Smooth muscle cell of trachea (primary cell): ENCODE results near the gene FRK. TPM values are rescaled to one million over a fixed set of nuclear protein-coding genes. Genes with fewer than 3 reads are reported as not detected.

Experiments used
- total RNA-seq: library from RNA; depleted of rRNA; stranded (reverse); fragments of >200 nt; gene quantifications from 2 replicates; pipeline ENCODE4 v1.2.1, GENCODE V29; 2014

FRK gene, protein sequence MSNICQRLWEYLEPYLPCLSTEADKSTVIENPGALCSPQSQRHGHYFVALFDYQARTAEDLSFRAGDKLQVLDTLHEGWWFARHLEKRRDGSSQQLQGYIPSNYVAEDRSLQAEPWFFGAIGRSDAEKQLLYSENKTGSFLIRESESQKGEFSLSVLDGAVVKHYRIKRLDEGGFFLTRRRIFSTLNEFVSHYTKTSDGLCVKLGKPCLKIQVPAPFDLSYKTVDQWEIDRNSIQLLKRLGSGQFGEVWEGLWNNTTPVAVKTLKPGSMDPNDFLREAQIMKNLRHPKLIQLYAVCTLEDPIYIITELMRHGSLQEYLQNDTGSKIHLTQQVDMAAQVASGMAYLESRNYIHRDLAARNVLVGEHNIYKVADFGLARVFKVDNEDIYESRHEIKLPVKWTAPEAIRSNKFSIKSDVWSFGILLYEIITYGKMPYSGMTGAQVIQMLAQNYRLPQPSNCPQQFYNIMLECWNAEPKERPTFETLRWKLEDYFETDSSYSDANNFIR
- total RNA-seq = 1.5 and 1.7 TPM in 2 replicates

DNA sequence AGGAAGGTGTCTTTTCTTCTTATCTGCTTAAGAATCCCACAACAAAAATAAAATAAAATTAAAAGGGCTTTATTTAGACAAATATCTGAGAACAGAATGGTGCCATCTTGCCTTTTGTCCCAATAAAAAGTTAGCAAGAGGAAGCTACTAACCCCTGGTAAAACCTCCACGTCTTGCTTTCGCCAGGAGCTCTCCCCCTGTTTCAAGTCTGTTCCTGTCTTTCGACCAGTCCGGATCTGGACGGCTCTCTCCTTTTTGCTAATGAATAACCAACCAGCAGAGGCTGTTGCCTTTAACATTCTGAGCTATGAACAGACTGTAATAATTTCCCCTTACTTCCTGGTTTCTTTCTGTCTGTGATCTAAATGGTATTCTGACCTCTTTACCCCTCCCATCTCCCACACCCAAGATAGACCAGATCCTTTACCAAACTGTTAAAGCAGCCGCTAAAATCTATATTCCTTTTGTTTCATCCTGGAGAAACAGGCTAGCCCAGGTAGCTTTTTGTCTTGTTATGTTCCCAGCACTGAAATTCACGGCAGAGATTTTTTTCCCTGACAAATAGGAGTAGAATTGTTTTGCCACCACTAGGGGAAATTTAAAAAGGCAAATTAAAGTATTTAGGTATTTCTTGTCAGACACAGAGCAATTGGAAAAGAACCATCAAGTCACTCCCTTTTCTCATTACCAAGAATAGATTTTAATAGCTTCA is at the start of gene FRK:
TSS of gene FRK (minus strand) at position 320 of the 712 bp plus-strand sequence. CDS start 580 bp downstream, outside the sequence.

DNA sequence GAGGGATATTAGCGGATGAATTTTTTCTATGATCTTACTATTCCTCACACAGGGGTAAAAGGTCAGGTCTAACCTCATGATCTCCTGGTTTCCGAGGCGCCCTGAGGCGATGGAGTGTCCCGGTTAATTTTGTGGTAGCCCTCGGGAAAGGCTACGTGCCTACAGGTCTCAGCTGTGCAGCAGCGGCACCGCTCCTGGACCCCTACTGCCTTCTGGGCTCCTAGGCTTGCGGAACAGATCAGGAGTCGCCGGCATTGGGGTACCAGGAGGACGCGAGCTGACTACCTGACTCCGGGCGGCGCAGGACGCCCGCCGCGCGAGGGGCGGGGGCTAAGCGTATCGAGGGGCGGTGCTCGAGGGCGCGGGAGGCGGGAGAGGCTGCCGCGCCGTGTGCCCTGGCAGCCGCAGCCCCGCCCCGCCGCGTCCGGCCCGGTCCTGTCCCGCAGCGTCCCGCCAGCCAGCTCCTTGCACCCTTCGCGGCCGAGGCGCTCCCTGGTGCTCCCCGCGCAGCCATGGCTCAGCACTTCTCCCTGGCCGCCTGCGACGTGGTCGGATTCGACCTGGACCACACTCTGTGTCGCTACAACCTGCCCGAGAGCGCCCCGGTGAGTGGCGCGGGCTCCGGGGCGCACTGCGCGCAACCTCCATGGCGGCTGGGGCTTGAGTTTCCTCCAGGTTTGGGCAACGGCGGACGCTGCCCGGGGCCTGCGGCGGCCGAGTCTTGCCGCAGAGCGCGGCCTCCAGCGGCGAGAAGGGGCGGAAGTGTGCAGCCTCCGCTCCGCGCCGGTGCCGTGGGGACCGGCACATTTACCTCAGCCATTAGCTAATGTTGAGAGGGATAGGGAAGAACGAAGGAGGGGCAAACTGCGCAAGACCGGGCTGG is 40.0 kb upstream of the FRK start, which contains the start of gene NT5DC1:
TSS of gene NT5DC1 (plus strand) at position 435 of the 883 bp plus-strand sequence. CDS start at position 513, 78 bp downstream.

Other genes with a start within 250 kb of the FRK start
- gene NT5DC1, start 40.0 kb upstream of the FRK start, total RNA-seq = 7.6 and 8.1 TPM in 2 replicates
- 5.2 and 9.9 TPM in 2 replicates for gene COL10A1, start 65.2 kb upstream of the FRK start, total RNA-seq
- 6.3 and 10.5 TPM in 2 replicates for gene TSPYL4, start 193.2 kb upstream of the FRK start, total RNA-seq
- gene TSPYL1, start 219.0 kb upstream of the FRK start, total RNA-seq = 75.6 and 110 TPM in 2 replicates